Gastrocnemius medialis (tissue), 4 donors: Measurements from ENCODE around the gene MSI2. TPM values are rescaled to one million over a fixed set of nuclear protein-coding genes. Genes with fewer than 3 reads are reported as not detected.

Source experiments
- ATAC-seq, 2 donors: fragments of 150-250 bp; one replicate each; pipeline ENCODE4 v1.9.1; 2016
- DNase-seq, 2 donors: peaks; one replicate each; pipeline ENCODE4 v3.0.0-alpha.2; 2019
- H3K27ac ChIP-seq, 4 donors: fragments of 200-600 bp; sonication (generic); 1 replicate in 1 of 4; 2 replicates in 3 of 4; pipeline ENCODE4 v1.5.1; 2016 to 2018; ENCODE audit warnings: mild to moderate bottlenecking in 2 of 4, moderate library complexity in 1 of 4
- H3K27me3 ChIP-seq, 3 donors: fragments of 200-600 bp; sonication (generic) in 2 of 3; 1 replicate in 1 of 3; 2 replicates in 2 of 3; pipeline versions ENCODE4 v1.5.1 to v1.6.0; 2016 to 2019; ENCODE audit warnings: mild to moderate bottlenecking in 1 of 3, moderate library complexity in 1 of 3
- H3K36me3 ChIP-seq, 2 donors: fragments of 200-600 bp; sonication (generic) in 1 of 2; one replicate each; pipeline ENCODE4 v1.5.1; 2017 to 2018
- H3K4me1 ChIP-seq, 2 donors: fragments of 200-600 bp; sonication (generic) in 1 of 2; one replicate each; pipeline ENCODE4 v1.5.1; 2016 to 2017; ENCODE audit warnings: mild to moderate bottlenecking in 2 of 2
- H3K4me3 ChIP-seq, 4 donors: fragments of 200-600 bp; sonication (generic) in 3 of 4; 1 replicate in 1 of 4; 2 replicates in 3 of 4; pipeline ENCODE4 v1.5.1; 2016 to 2019; ENCODE audit warnings: mild to moderate bottlenecking in 2 of 4
- H3K9me3 ChIP-seq, 3 donors: fragments of 200-600 bp; sonication (generic) in 2 of 3; 1 replicate in 1 of 3; 2 replicates in 2 of 3; pipeline ENCODE4 v1.5.1; 2016 to 2019
- POLR2A ChIP-seq, 2 donors: fragments of 450-650 bp; IDR thresholded peaks; one replicate each; pipeline ENCODE4 v1.6.1; 2017; ENCODE audit warnings: antibody characterized with exemption in 2 of 2, mild to moderate bottlenecking in 2 of 2, moderate library complexity in 2 of 2
- in situ Hi-C, 4 donors: fragments of 200-750 bp; cut with MboI; loops; one replicate each; pipeline versions ENCODE4 v1.15.0 to v1.8.0; 2017; ENCODE audit warnings: low sequenced_read_pairs in 4 of 4
- intact Hi-C: fragments of 100-400 bp; cut with DNase I; formaldehyde crosslinking; loops from one replicate; pipeline ENCODE4 v1.15.1; 2023; ENCODE audit warnings: low total_unique reads
- total RNA-seq, 4 donors: library from RNA; depleted of rRNA; stranded (reverse); fragments of >200 nt; gene quantifications; one replicate each; pipeline versions ENCODE4 v1.1.0 to v1.2.3, GENCODE V29; 2016
- TF ChIP-seq, protein P1 (sequence below), 5 experiments: fragments of 450-650 bp in 3 of 5; fragments of 200-600 bp in 2 of 5; sonication (generic) in 2 of 5; IDR thresholded peaks in 4 of 5; conservative IDR thresholded peaks in 1 of 5; 1 replicate in 4 of 5; 2 replicates in 1 of 5; pipeline ENCODE4 v1.5.1; 2016 to 2019; ENCODE audit warnings: antibody characterized with exemption in 5 of 5, mild to moderate bottlenecking in 3 of 5, moderate library complexity in 3 of 5

MSI2 gene
- total RNA-seq, 4 donors from 2014 or later = 33.1 to 66.2 (median 48.5) TPM

DNA sequence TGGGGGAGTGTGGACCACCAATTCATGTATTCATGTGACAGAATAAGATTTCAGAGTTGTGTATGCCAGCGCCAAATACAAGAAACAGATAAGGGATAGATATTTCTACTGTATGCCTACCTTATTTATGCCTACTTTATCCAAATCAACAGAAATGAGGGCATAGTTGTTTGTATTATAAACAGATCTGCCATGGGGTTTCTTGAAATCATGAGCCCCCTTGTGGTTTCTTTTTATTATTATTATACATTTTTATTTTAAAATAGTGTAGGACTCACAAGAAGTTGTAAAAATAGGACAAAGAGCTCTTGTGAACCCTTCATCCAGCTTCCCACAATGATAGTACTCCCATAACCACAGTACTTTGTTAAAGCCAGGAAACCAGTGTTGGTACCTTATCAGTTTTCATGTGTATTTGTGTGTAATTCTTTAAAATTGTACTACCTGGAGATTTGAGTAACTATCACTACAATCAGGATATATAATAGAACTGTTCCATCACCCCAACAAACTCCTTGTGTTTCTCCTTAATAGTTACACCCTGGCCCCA lies 259.4 kb downstream of the MSI2 start:
- ATAC-seq (no peak), DNase-seq (no peak)
- Histone ChIP-seq H3K27me3 (no peaks in the 10 kb centered on the region), H3K27ac (no peak overlapping the region), H3K9me3 (no peaks in the 10 kb centered on the region), H3K4me1 (peaks cover 19 to 24% of the 10 kb centered on the region in 2 donors), H3K4me3 (no peak overlapping the region), H3K36me3 (no peaks in the 10 kb centered on the region)
- intact Hi-C loops (no loop called here), in situ Hi-C loops (no loop called here)
- no peak for TF ChIP-seq POLR2A (IDR thresholded peaks at IDR 0.05)
- TF ChIP-seq, protein P1, sequence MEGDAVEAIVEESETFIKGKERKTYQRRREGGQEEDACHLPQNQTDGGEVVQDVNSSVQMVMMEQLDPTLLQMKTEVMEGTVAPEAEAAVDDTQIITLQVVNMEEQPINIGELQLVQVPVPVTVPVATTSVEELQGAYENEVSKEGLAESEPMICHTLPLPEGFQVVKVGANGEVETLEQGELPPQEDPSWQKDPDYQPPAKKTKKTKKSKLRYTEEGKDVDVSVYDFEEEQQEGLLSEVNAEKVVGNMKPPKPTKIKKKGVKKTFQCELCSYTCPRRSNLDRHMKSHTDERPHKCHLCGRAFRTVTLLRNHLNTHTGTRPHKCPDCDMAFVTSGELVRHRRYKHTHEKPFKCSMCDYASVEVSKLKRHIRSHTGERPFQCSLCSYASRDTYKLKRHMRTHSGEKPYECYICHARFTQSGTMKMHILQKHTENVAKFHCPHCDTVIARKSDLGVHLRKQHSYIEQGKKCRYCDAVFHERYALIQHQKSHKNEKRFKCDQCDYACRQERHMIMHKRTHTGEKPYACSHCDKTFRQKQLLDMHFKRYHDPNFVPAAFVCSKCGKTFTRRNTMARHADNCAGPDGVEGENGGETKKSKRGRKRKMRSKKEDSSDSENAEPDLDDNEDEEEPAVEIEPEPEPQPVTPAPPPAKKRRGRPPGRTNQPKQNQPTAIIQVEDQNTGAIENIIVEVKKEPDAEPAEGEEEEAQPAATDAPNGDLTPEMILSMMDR (IDR thresholded peaks at IDR 0.05 in 4 of 5, conservative IDR thresholded peaks at IDR 0.05 in 1 of 5) = no peak

DNA sequence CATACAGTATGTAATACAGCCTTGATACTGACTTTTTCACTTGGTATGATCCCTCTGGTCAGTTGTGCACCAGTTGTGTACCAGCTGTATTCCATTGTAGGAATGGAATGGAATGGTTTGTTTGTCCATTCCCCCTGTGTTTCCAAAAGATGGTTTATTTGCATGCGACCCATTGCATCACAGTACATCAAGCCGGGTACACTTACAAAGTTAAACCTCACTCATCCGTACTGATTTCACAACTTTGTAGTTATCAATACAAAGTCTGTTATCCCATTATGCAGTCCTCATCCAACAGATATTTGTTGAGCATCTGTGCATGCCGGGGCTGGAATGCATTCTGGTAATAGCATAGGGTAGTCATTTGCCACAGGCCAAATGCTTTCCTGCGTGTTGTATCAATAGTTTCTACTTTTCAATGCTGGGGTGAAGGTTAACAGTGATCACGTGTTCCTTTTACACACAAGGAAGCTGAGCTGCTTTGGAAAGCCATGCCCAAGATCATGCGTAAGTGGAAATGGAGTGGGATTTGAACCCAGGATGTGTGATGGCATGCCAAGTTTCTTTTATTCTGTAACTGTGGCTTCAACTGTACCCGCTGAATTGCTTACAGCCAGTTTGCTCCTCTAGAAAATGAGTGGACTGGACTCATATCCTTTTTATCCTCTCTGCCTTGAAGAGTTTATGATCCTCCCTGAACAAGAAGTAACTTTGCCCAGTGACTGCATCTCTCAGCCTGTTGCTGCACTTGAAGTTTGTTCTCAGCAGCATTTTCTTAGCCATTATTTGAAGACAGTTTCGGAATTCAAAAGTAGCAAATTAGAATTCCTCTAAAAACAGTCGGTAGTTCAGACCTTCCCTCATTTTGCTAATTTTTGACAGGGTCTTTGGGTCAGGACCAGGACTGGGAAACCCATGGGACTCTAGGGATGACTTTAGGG lies 260.2 kb downstream of the MSI2 start:
- H3K9me3 ChIP-seq = no peaks in the 10 kb centered on the region
- no peak for ATAC-seq
- in situ Hi-C loops = no loop called here

DNA sequence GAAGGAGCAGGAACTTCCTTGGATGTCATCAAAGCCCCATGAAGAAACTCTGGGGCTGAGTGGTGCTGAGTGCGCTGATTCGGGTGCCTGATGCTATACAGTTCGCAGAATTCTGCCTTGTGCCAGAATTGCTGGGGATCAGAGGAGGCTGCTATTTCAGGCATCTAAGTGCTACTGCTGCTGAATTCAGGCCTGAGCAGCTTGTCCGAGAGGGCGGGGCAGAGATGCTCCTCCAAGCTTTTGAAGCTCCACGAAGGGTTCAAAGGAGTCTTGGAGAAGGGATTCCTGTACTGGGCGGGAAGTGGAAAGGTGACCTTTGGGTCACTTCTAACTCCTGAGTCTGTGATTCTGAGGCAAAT lies 260.9 kb downstream of the MSI2 start:
- Histone ChIP-seq H3K27me3 (no peaks in the 10 kb centered on the region), H3K9me3 (no peaks in the 10 kb centered on the region), H3K36me3 (no peaks in the 10 kb centered on the region), H3K4me1 (peaks cover 34 to 37% of the 10 kb centered on the region in 2 donors), H3K27ac (no peak overlapping the region), H3K4me3 (no peak overlapping the region)
- TF ChIP-seq POLR2A (IDR thresholded peaks at IDR 0.05) = no peak
- TF ChIP-seq, protein P1 (IDR thresholded peaks at IDR 0.05 in 4 of 5, conservative IDR thresholded peaks at IDR 0.05 in 1 of 5) = no peak
- intact Hi-C loops = no loop called here
- ATAC-seq (no peak), DNase-seq (no peak)
- in situ Hi-C loops = no loop called here

More for the DNA sequence above, 260.2 kb downstream of the MSI2 start:
- H3K4me1 ChIP-seq = peaks cover 27 to 30% of the 10 kb centered on the region in 2 donors
- TF ChIP-seq, protein P1 (IDR thresholded peaks at IDR 0.05 in 4 of 5, conservative IDR thresholded peaks at IDR 0.05 in 1 of 5) = no peak
- no peak for TF ChIP-seq POLR2A (IDR thresholded peaks at IDR 0.05)
- no peaks in the 10 kb centered on the region for H3K27me3 ChIP-seq
- H3K4me3 ChIP-seq = no peak overlapping the region
- intact Hi-C loops = no loop called here
- no peak for DNase-seq
- no peak overlapping the region for H3K27ac ChIP-seq
- H3K36me3 ChIP-seq = no peaks in the 10 kb centered on the region

- DNase-seq (no peak), ATAC-seq (no peak)
- no peak for TF ChIP-seq POLR2A (IDR thresholded peaks at IDR 0.05)
- TF ChIP-seq, protein P1 (IDR thresholded peaks at IDR 0.05 in 4 of 5, conservative IDR thresholded peaks at IDR 0.05 in 1 of 5) = no peak
- Histone ChIP-seq H3K27me3 (no peaks in the 10 kb centered on the region), H3K27ac (peak overlapping the region in 3 of 4 donors; percentile 51 to 57 (median 56)), H3K36me3 (no peaks in the 10 kb centered on the region), H3K4me3 (no peak overlapping the region), H3K9me3 (no peaks in the 10 kb centered on the region), H3K4me1 (peaks cover 36 to 43% of the 10 kb centered on the region in 2 donors)
- intact Hi-C loops (no loop called here), in situ Hi-C loops (no loop called here)
Observed at GRCh38 chr17:57517632-57518456, 261.5 kb downstream of the MSI2 start.
